Measurements from ENCODE around the gene NPTN. TPM values are rescaled to one million over a fixed set of nuclear protein-coding genes. Genes with fewer than 3 reads are reported as not detected.

The NPTN gene
- polyA plus RNA-seq, 1 donor = 187 TPM

GRCh38 chr15:73633991-73634495 lies 854 bp upstream of the NPTN start:
- DNase-seq = no peak

- no peak for DNase-seq
Measured at GRCh38 chr15:73632670-73633058, 525 bp downstream of the NPTN start.

GRCh38 chr15:73631915-73632669 lies 1.1 kb downstream of the NPTN start:
- no peak for DNase-seq

GRCh38 chr15:73630921-73631362 lies 2.2 kb downstream of the NPTN start:
- DNase-seq = no peak

- no peak for DNase-seq
Measured at GRCh38 chr15:73629798-73630429, 3.3 kb downstream of the NPTN start.

- DNase-seq = no peak
Measured at GRCh38 chr15:73628976-73629797, 4.0 kb downstream of the NPTN start.

GRCh38 chr15:73628102-73628501 lies 5.1 kb downstream of the NPTN start:
- DNase-seq = no peak

- DNase-seq = no peak
Measured at GRCh38 chr15:73626072-73626471, 7.1 kb downstream of the NPTN start.

GRCh38 chr15:73624530-73624929 lies 8.7 kb downstream of the NPTN start:
- no peak for DNase-seq

GRCh38 chr15:73621286-73621826 lies 11.8 kb downstream of the NPTN start:
- DNase-seq = no peak

- no peak for DNase-seq
Measured at GRCh38 chr15:73620078-73620477, 13.1 kb downstream of the NPTN start.

- DNase-seq = no peak
Measured at GRCh38 chr15:73617913-73618312, 15.3 kb downstream of the NPTN start.

GRCh38 chr15:73617301-73617831 lies 15.8 kb downstream of the NPTN start:
- no peak for DNase-seq

GRCh38 chr15:73608941-73609340 lies 24.2 kb downstream of the NPTN start:
- no peak for DNase-seq

GRCh38 chr15:73608475-73608874 lies 24.7 kb downstream of the NPTN start:
- DNase-seq = no peak

- no peak for DNase-seq
Measured at GRCh38 chr15:73607843-73608242, 25.3 kb downstream of the NPTN start.

- DNase-seq = no peak
Measured at GRCh38 chr15:73607405-73607804, 25.8 kb downstream of the NPTN start.

- DNase-seq = no peak
Measured at GRCh38 chr15:73605759-73606436, 27.3 kb downstream of the NPTN start.

GRCh38 chr15:73604477-73604876 lies 28.7 kb downstream of the NPTN start:
- DNase-seq = no peak

GRCh38 chr15:73602992-73603391 lies 30.2 kb downstream of the NPTN start:
- DNase-seq = no peak

GRCh38 chr15:73602446-73602843 lies 30.7 kb downstream of the NPTN start:
- DNase-seq = no peak
